M059J (cell line): ENCODE measurements around the gene RPH3AL. TPM values are rescaled to one million over a fixed set of nuclear protein-coding genes. Genes with fewer than 3 reads are reported as not detected.
"Not testable (repeated sequence)": the region's sequence is repeated elsewhere in the genome, so short reads cannot be mapped to it uniquely, and the experiment has no call there.

Source experiments
- DNase-seq: peaks from one replicate; pipeline ENCODE4 v3.0.0-alpha.2; 2012; ENCODE audit warnings: low read depth
- total RNA-seq: library from RNA; depleted of rRNA; stranded (reverse); fragments of >200 nt; shearing (Covaris generic); gene quantifications from 2 replicates; pipeline ENCODE4 v1.2.3, GENCODE V29; 2014

RPH3AL gene
- total RNA-seq, 1 experiment from 2014 or later: 0.81 TPM

DNA sequence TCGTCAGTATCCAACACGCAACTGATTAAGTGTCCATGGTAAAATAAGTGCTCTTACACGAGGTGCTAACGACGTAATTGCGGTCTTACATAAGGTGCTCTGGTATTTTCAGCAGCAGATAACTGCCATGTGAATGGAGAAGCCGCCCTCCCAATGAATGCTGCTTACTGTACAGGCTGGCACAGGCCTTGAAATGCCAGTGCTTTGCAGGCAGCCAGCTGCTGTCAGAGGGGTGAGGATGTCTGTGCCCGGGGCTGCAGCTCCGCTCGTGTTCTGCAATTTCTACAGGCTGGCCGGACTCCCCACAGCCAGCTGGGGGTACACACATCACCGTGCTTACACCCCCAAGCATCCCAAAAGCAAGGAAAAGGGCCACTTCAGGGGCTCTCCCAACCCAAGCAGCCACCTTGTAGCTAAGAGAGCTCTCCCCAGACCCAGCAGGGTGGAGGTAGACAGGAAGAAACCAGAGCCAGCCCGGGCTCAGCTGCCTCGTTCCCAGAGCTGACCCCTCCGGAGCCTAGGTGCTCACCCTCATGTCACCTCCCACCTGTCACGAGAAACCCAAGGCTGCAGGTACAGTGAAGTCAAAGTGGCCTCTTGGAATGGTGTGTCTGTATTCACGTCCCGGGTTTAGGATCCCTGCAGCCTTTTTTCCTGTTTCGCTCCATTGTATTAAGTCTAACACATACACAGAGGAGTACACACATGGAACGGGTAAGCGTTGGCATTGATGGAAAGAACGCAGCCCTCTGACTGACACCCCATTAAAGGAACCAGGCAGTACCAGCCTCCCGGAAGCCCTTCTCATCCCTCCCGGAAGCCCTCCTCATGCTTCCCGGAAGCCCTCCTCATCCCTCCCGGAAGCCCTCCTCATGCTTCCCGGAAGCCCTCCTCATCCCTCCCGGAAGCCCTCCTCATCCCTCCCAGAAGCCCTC is 27.2 kb upstream of the RPH3AL start:
- DNase-seq: no peak

GRCh38 chr17:378068-378467 is 25.5 kb upstream of the RPH3AL start:
- no peak for DNase-seq

DNA sequence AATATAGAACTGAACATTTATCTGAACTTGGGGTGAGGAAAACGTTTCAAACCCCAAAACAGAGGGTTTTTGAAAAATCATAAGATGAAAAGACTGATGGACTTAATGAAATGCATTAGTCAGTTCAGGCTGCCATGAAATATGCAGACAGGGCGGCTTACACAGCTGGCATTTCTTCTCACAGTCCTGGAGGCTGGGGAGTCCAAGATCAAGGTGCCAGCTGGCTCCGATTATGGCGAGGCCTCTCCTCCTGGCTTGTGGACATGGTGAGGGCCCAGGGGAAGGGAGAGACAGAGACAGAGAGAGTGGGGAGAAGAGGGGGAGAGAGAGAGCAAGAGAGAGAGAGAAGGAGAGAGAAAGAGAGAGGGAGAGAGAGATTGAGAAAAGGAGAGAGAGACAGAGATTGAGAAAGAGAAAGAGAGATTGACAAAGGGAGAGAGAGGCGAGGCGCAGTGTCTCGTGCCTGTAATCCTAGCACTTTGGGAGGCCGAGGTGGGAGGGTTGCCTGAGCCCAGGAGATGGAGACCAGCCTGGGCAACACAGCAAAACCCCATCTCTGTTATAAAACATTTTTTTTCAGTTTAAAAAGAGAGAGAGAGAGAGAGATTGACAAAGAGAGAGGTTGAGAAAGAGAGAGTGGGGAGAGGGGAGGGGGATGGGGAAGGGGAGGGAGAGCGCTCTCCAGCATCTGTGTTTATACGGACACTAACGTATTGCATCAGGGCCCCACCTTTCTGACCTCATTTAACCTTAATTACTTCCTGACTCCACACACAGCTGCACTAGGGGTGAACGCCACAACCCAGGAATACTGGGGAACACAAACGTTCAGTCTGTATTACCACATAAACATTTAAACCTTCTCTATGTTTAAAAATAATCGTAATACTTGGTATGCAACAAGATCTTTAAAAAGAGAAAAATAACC is 24.6 kb upstream of the RPH3AL start:
- DNase-seq: no peak

GRCh38 chr17:373613-374230 is 21.1 kb upstream of the RPH3AL start:
- peak; percentile 8 for DNase-seq

DNA sequence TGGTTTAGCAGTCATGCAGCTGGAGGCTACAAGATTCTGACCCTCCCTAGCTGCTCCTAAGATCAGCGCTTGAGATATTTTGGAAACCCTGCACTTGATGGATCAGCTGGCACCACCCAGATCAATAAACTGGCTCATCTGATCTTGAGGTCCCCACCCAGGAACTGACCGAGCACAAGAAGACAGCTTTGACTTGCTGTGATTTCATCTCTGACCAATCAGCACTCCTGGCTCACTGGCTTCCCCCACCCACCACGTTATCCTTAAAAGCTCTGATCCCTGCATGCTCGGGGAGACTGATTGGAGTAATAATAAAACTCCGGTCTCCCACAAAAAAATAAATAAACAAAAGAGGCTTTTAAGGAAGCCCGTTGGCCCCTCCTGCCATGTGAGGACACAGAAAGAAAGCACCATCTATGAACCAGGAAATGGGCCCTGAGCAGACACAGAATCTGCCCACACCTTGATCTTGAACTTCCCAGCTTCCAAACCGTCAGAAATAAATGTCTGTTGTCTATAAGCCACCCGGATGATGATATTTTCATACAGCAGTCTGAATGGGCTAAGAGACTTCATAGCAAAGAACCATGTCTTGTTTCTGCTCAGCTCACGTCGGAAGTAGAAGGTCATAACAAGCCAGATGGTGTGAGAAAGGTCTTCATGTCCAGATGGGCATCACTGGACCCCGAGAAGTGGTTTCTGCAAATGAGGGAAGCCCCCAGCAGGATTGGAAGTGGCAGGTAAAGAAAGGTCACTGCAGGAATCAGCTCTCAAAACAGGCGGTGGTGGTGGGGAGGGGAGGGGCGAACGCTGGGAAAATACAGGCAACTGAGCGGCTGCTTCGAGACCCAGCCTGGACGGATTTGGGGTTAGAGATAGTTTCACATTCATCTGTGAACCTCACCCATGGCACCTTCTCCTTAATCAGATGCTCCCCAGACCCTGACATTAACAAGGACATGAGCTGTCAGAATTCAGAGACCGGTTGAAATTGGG is 19.8 kb upstream of the RPH3AL start:
- no peak for DNase-seq

- no peak for DNase-seq
Observed at GRCh38 chr17:371583-371982, 19.0 kb upstream of the RPH3AL start.

DNA sequence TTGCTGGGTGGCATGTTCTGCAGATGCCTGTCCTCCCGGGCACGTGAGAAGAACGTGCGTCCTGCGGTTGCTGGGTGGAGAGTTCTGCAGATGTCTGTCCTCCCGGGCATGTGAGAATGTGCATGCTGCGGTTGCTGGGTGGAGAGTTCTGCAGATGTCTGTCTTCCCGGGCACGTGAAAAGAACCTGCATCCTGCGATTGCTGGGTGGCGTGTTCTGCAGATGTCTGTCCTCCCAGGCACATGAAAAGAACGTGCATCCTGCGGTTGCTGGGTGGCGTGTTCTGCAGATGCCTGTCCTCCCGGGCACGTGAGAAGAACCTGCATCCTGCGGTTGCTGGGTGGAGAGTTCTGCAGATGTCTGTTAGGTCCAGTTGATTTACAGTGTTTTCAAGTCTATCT is 15.0 kb upstream of the RPH3AL start:
- not testable (repeated sequence) for DNase-seq

DNA sequence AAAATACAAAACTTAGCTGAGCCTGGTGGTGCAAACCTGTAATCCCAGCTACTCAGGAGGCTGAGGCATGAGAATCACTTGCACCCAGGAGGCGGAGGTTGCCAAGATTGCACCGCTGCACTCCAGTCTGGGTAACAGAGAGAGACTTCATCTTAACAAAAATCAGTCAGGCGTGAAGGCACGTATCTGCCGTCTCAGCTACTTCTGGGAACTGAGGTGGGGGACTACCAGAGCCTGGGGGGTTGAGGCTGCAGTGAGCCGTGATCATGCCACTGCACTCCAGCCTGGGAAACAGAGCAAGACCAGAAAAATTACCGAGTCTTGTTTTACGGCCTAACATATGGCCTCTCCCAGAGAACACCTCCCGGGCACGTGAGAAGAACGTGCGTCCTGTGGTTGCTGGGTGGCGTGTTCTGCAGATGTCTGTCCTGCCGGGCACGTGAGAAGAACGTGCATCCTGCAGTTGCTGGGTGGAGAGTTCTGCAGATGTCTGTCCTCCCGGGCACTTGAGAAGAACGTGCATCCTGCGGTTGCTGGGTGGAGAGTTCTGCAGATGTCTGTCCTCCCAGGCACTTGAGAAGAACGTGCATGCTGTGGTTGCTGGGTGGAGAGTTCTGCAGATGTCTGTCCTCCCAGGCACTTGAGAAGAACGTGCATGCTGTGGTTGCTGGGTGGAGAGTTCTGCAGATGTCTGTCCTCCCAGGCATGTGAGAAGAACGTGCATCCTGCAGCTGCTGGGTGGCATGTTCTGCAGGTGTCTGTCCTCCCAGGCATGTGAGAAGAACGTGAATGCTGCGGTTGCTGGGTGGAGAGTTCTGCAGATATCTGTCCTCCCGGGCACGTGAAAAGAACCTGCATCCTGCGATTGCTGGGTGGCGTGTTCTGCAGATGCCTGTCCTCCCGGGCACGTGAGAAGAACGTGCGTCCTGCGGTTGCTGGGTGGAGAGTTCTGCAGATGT is 14.3 kb upstream of the RPH3AL start:
- DNase-seq: not testable (repeated sequence)

DNA sequence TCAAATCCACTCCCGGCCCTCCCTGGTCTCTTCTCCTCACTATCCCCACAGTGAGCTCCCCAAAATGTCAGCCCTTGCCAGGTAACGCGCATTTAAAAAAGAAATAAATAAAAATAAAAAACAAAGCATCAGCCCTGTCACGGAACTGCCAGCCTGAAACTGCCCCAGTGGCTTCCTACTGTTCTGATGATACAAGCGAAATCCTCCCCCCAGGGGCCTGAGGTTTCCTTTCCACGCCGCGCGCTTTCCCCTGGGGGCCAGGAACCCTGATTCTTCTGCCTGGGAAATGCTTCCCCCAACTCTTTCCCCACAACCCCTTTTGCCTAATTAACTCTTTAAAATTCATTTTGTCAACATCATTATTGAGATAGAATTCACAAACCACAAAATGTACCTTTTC is 12.2 kb upstream of the RPH3AL start:
- no peak for DNase-seq

DNA sequence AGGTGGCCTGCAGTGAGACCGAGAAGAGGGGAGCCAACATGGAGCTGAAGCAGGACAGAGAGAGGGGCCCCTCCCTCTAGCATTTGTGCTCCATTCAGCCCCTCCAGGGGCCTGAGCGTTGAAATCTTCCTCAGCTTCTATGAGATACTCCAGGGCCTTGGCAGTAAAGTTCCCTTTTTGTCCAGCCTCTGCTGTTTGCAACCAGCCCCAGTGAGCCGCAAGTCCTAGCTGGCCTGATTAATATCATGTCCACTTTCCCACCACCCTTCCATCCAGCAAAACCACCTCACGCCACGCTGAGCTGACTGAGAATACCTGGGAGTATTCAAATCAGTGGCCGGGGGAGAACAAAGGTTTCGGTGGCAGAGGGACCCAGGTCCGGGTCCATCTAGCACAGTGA is 11.7 kb upstream of the RPH3AL start:
- no peak for DNase-seq

DNA sequence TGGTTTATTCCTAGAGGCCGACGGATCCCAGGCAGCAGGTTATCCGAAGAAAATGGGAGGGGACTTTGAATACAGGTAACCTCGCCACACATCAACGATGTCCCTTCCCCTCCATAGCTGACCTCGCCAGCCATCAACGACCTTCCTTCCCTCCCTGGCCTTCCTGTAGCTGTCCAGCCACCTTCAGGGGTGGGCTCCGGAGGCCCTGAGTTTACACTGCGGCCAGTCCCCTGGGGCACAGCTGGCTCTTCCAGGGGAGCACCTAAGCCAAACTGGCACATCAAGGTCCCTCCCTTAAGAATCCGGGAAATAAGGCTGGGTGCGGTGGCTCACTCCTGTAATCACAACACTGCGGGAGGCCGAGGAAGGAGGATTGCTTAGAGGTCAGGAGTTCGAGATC is 10.1 kb upstream of the RPH3AL start:
- DNase-seq: no peak

DNA sequence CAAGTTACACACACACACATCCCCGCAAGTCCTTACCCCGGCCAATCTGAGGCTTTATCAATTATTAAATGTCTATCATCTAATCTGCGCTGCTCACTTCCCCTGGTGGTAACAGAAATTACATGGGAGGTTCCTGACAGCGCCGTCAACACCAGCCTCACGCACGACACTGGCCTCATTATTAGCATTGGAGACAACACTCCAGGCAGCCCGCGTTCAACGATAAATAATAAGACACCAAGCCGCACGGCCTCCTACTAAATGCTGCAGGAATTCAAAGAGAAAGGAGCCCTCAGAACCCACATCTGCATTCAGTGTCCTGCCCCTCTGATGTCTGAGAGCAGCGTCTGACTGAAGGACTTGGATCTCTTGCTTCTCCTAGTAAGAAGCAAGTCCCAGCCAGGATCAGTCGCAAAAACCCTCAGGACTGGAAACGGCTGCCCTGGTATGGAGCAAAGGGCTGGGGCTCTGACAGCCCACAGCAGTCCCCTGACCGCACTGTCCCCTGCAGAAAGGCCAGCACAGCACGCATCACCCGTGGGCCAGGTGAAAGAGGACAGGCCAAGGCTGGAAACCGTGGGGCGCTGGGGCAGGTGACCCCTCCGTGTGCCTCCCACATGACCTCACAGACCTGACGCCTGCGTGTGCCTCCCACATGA is 7.6 kb upstream of the RPH3AL start:
- no peak for DNase-seq

GRCh38 chr17:358491-359151 is 6.0 kb upstream of the RPH3AL start:
- DNase-seq: no peak

DNA sequence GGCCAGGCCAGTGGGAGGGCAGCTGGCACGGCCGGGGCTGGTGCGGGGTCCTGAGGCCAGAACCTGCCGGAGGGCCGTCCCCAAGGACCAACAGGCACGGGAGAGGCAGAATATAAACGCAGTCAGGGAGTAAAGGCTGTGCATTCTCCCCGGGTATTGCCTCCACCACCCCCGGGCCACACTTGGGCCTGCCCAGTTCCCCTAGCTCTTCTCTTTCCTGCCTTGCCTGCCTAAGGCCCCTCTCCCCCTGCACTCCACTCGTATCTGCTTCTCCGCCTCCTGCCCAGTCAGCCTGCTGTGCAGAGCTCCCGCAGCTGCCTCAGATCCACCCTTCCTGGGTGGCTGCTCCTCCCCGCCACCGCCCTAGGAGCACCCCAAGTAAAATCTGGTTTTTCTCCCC is 5.0 kb upstream of the RPH3AL start:
- no peak for DNase-seq

GRCh38 chr17:356671-357434 is 4.2 kb upstream of the RPH3AL start:
- DNase-seq: no peak

DNA sequence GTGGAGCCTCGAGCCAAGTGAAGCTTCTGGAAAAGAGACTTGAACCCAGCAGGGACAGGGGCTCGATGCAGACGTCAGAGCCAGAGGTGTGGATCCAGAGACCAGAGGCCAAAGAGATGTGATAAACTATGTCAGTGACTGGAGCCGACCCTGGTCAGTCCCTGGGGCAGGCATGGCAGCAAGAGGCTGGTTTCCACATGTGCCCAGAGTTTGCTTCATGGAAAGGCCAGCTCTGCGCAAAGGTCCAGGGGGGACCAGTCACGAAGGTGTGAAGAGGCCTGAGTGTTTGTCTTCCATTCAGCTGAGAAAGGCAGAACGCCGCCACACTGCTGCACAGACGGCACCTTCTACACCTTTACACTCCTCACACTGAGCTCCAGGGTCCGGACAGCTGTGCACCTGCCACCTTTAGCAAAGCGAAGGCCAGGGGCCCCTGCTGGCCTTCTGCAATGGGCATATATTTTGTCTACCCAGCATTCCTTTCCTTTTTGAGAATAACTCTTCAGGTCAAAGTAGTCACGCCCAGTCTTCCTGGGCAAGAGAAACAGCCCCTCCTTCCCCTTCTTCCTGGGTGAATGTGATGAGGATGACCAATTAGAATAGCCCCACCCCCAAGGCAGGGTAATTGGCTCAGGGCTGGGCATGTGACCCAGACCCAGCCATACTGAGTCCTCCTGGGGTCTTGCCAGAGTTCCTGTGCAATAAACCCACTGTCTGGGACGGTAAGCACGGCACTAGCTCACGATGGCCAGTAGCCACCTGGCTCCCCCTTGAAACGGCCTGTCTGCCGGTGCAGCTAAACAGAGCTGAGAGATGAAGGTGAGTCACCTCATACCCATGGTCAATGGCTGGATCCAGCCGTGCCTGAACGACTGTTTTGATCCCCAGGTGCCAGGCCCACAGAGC is 2.3 kb upstream of the RPH3AL start:
- no peak for DNase-seq

GRCh38 chr17:353838-354234 is 1.2 kb upstream of the RPH3AL start:
- no peak for DNase-seq
